Posterior vena cava (tissue), 2 donors: ENCODE data around the gene SPATA20. TPM values are rescaled to one million over a fixed set of nuclear protein-coding genes. Genes with fewer than 3 reads are reported as not detected.

Source experiments
- DNase-seq: peaks from one replicate; pipeline ENCODE4 v3.0.0-alpha.2; 2020; ENCODE audit warnings: low spot score
- intact Hi-C, 2 donors: fragments of 100-400 bp; cut with DNase I; formaldehyde crosslinking; loops; one replicate each; pipeline versions ENCODE4 v1.14.1 to v1.14.2; 2022 to 2023
- total RNA-seq, 2 donors: library from RNA; stranded (reverse); fragmentation: NEBNext Ultra II Directional; extraction: Animal tissue kit (Norgen Biotek cat#: 25700); gene quantifications; one replicate each; pipeline ENCODE4 v1.2.1, GENCODE V29; 2021
- donor health status: DM: yes; HTN: yes; CAD: no.
- donor health status: DM: yes; HTN: yes; CAD: no.

SPATA20 gene
- total RNA-seq, 2 donors from 2014 or later, result 30.1 to 53.4 TPM

GRCh38 chr17:50536683-50537646 lies 10.0 kb upstream of the SPATA20 start:
- intact Hi-C loops, result no loop called here

GRCh38 chr17:50537721-50538548 lies 9.0 kb upstream of the SPATA20 start:
- intact Hi-C loops, result no loop called here
- DNase-seq, result no peak

More at GRCh38 chr17:50536683-50537646, 10.0 kb upstream of the SPATA20 start:
- DNase-seq, result no peak

GRCh38 chr17:50538549-50539410 lies 8.2 kb upstream of the SPATA20 start:
- intact Hi-C loops, result no loop called here

GRCh38 chr17:50539762-50540559 lies 7.0 kb upstream of the SPATA20 start:
- intact Hi-C loops, result loop anchor here in 1 of 2 donors (5.0 kb wide), 2 partner anchors 147 to 162 kb away; no protein-coding TSS in a partner anchor
- DNase-seq, result no peak

More at GRCh38 chr17:50538549-50539410, 8.2 kb upstream of the SPATA20 start:
- no peak for DNase-seq

- DNase-seq, result no peak
- intact Hi-C loops, result loop anchor here in 1 of 2 donors (5.0 kb wide), 2 partner anchors 147 to 162 kb away; no protein-coding TSS in a partner anchor
Measured at GRCh38 chr17:50540560-50541401, 6.2 kb upstream of the SPATA20 start.

GRCh38 chr17:50541402-50541715 lies 5.6 kb upstream of the SPATA20 start:
- DNase-seq, result no peak
- intact Hi-C loops, result loop anchor here in 1 of 2 donors (5.0 kb wide), 2 partner anchors 146 to 161 kb away; no protein-coding TSS in a partner anchor

- intact Hi-C loops, result loop anchor here in 1 of 2 donors (5.0 kb wide), 2 partner anchors 145 to 160 kb away; no protein-coding TSS in a partner anchor
- DNase-seq, result peak; percentile 94
Measured at GRCh38 chr17:50541716-50542688, 5.0 kb upstream of the SPATA20 start.

- no peak for DNase-seq
- intact Hi-C loops, result loop anchor here in 1 of 2 donors (5.0 kb wide), 2 partner anchors 144 to 159 kb away; no protein-coding TSS in a partner anchor
Measured at GRCh38 chr17:50542795-50543774, 3.9 kb upstream of the SPATA20 start.

- DNase-seq, result no peak
- intact Hi-C loops, result loop anchor here in 1 of 2 donors (5.0 kb wide), 2 partner anchors 143 to 158 kb away; no protein-coding TSS in a partner anchor
Measured at GRCh38 chr17:50544516-50544915, 2.5 kb upstream of the SPATA20 start.

GRCh38 chr17:50545311-50545710 lies 1.7 kb upstream of the SPATA20 start:
- intact Hi-C loops, result loop anchor here in 1 of 2 donors (5.0 kb wide), 2 partner anchors 63 to 152 kb away; no protein-coding TSS in a partner anchor
- peak; percentile 68 for DNase-seq

- intact Hi-C loops, result loop anchor here in 1 of 2 donors (2.0 to 5.0 kb wide), 4 partner anchors 64 to 296 kb away; no protein-coding TSS in a partner anchor
- DNase-seq, result no peak
Measured at GRCh38 chr17:50546701-50547034, 306 bp upstream of the SPATA20 start.

GRCh38 chr17:50547736-50548083 lies 736 bp downstream of the SPATA20 start:
- DNase-seq, result no peak
- intact Hi-C loops, result loop anchor here (2.0 to 5.0 kb wide), 4 partner anchors 65 to 295 kb away; no protein-coding TSS in a partner anchor

- DNase-seq, result no peak
- intact Hi-C loops, result loop anchor here (2.0 to 5.0 kb wide), 3 partner anchors 67 to 294 kb away; no protein-coding TSS in a partner anchor
Measured at GRCh38 chr17:50548831-50549230, 1.9 kb downstream of the SPATA20 start.

GRCh38 chr17:50549256-50549941 lies 2.4 kb downstream of the SPATA20 start:
- no peak for DNase-seq
- intact Hi-C loops, result loop anchor here (2.0 to 5.0 kb wide), 3 partner anchors 67 to 293 kb away; no protein-coding TSS in a partner anchor
